ENCODE data around the gene PXK.

The PXK gene

DNA sequence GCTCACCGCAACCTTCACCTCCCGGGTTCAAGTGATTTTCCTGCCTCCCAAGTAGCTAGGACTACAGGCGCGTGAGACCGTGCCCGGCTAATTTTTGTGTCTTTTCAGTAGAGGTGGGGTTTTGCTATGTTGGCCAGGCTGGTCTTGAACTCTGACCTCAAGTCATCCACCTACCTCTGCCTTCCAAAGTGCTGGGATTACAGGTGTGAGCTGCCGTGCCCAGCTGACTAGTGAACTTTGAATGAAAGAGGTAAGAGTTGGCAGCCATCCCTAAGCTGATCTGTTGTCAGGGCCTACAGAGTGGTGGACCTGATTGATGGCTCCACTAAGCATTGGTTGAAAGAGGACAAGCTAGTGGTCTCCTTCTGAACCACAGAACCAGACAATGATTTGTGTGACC lies 15.3 kb downstream of the PXK start:
- DNase-seq (ENCODE audit: low read depth) = no peak
- TF ChIP-seq, protein P1, sequence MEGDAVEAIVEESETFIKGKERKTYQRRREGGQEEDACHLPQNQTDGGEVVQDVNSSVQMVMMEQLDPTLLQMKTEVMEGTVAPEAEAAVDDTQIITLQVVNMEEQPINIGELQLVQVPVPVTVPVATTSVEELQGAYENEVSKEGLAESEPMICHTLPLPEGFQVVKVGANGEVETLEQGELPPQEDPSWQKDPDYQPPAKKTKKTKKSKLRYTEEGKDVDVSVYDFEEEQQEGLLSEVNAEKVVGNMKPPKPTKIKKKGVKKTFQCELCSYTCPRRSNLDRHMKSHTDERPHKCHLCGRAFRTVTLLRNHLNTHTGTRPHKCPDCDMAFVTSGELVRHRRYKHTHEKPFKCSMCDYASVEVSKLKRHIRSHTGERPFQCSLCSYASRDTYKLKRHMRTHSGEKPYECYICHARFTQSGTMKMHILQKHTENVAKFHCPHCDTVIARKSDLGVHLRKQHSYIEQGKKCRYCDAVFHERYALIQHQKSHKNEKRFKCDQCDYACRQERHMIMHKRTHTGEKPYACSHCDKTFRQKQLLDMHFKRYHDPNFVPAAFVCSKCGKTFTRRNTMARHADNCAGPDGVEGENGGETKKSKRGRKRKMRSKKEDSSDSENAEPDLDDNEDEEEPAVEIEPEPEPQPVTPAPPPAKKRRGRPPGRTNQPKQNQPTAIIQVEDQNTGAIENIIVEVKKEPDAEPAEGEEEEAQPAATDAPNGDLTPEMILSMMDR (IDR thresholded peaks at IDR 0.05; ENCODE audit: low read depth, low read length, missing control alignments) = no peak
- no peak overlapping the region for H3K4me3 ChIP-seq (ENCODE audit: low read depth, low read length)

- TF ChIP-seq, protein P1 (IDR thresholded peaks at IDR 0.05; ENCODE audit: low read depth, low read length, missing control alignments) = no peak
- peak; percentile 94 for DNase-seq (ENCODE audit: low read depth)
- H3K4me3 ChIP-seq (ENCODE audit: low read depth, low read length) = peak overlapping the region; percentile 7; the same call in 1 of the 2 replicates
These were observed 17.3 kb downstream of the PXK start for GRCh38 chr3:58349792-58350626.

- no peak for DNase-seq (ENCODE audit: low read depth)
- TF ChIP-seq, protein P1 (IDR thresholded peaks at IDR 0.05; ENCODE audit: low read depth, low read length, missing control alignments) = no peak
- peak overlapping the region; percentile 7 for H3K4me3 ChIP-seq (ENCODE audit: low read depth, low read length)
These were observed 17.9 kb downstream of the PXK start for GRCh38 chr3:58350627-58351013.

DNA sequence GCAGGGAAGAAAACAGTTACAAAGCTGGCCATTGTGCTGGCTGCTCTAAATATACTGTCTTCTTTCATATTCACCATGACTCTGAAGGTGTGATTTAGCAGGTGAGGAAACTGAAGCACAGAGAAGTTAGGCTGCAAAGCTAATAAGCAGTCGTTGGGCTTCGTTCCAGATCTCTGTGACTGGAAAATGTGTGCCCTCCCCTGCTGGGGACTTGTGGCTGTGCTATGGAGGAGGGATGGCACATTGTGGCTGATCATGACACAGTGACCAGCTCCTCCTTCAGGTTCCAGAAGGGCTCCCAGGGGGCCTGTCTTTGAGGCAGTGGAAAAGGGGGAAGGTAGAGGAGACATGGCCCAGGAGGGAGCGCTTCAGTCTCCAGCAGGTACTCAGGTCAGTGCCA lies 19.2 kb downstream of the PXK start:
- no peak overlapping the region for H3K4me3 ChIP-seq (ENCODE audit: low read depth, low read length)
- TF ChIP-seq, protein P1 (IDR thresholded peaks at IDR 0.05; ENCODE audit: low read depth, low read length, missing control alignments) = peak; percentile 10
- DNase-seq (ENCODE audit: low read depth) = no peak

DNA sequence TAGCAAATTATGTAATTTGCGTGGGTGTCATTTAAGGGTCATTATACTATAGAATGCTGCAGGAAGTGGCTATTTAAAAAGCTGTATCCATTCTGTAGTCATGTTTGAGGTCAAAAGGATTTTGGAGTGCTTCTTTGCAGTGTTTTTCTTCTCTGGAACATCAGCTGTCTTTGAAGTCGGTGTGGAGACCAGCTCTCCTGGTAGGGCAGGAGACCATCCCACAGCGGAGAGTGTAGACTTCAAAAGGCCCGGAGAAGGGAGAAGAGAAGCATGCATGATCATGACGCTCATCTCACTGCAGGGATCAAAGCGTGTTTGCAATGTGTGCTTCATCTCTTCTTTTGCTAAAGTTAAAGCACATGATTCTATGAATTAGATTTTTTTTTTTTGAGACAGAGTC lies 19.9 kb downstream of the PXK start:
- H3K4me3 ChIP-seq (ENCODE audit: low read depth, low read length) = no peak overlapping the region
- DNase-seq (ENCODE audit: low read depth) = no peak
- TF ChIP-seq, protein P1 (IDR thresholded peaks at IDR 0.05; ENCODE audit: low read depth, low read length, missing control alignments) = no peak

- no peak overlapping the region for H3K4me3 ChIP-seq (ENCODE audit: low read depth, low read length)
- no peak for DNase-seq (ENCODE audit: low read depth)
These were observed 21.2 kb downstream of the PXK start for GRCh38 chr3:58353722-58354553.

More at GRCh38 chr3:58353722-58354553, 21.2 kb downstream of the PXK start:
- TF ChIP-seq, protein P1 (IDR thresholded peaks at IDR 0.05; ENCODE audit: low read depth, low read length, missing control alignments) = no peak
